Measurements from ENCODE around the gene CES2.
"Not testable (repeated sequence)": the region's sequence is repeated elsewhere in the genome, so short reads cannot be mapped to it uniquely, and the experiment has no call there.

DNA sequence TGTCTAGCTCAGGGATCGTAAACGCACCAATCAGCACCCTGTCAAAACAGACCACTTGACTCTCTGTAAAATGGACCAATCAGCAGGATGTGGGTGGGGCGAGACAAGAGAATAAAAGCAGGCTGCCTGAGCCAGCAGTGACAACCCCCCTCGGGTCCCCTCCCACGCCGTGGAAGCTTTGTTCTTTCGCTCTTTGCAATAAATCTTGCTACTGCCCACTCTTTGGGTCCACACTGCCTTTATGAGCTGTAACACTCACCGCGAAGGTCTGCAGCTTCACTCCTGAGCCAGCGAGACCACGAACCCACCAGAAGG, 39.6 kb downstream of the CES2 start:
- TF ChIP-seq, protein P1, sequence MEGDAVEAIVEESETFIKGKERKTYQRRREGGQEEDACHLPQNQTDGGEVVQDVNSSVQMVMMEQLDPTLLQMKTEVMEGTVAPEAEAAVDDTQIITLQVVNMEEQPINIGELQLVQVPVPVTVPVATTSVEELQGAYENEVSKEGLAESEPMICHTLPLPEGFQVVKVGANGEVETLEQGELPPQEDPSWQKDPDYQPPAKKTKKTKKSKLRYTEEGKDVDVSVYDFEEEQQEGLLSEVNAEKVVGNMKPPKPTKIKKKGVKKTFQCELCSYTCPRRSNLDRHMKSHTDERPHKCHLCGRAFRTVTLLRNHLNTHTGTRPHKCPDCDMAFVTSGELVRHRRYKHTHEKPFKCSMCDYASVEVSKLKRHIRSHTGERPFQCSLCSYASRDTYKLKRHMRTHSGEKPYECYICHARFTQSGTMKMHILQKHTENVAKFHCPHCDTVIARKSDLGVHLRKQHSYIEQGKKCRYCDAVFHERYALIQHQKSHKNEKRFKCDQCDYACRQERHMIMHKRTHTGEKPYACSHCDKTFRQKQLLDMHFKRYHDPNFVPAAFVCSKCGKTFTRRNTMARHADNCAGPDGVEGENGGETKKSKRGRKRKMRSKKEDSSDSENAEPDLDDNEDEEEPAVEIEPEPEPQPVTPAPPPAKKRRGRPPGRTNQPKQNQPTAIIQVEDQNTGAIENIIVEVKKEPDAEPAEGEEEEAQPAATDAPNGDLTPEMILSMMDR (IDR thresholded peaks at IDR 0.05): not testable (repeated sequence)
- TF ChIP-seq EZH2 (IDR thresholded peaks at IDR 0.05; ENCODE audit: borderline replicate concordance, insufficient read depth, low read depth, low read length, poor library complexity, severe bottlenecking): not testable (repeated sequence)

Measured in B cell (primary cell).